Erythroblast (primary cell): Measurements from ENCODE around the gene ATXN7L1.

Experiments used
- GATA1 ChIP-seq: IDR thresholded peaks from 2 replicates; pipeline ENCODE4 v1.6.1; 2011; ENCODE audit warnings: low read depth, mild to moderate bottlenecking, control low read depth, low read length, moderate library complexity
- POLR2A ChIP-seq: IDR thresholded peaks from 2 replicates; pipeline ENCODE4 v1.6.1; 2011; ENCODE audit warnings: mild to moderate bottlenecking, low read length

GRCh38 chr7:105680505-105681187, 195.8 kb downstream of the ATXN7L1 start:
- TF ChIP-seq POLR2A (no peak), GATA1 (no peak)
